IPS-NIHi7 (cell line): ENCODE measurements around the gene CARMIL1.
"Not testable (repeated sequence)": the region's sequence is repeated elsewhere in the genome, so short reads cannot be mapped to it uniquely, and the experiment has no call there.

Source experiments
- DNase-seq: peaks from one replicate; pipeline ENCODE4 v3.0.0; 2012; ENCODE audit warnings: mixed read lengths; ENCODE audit errors: extremely low spot score

Gene CARMIL1

DNA sequence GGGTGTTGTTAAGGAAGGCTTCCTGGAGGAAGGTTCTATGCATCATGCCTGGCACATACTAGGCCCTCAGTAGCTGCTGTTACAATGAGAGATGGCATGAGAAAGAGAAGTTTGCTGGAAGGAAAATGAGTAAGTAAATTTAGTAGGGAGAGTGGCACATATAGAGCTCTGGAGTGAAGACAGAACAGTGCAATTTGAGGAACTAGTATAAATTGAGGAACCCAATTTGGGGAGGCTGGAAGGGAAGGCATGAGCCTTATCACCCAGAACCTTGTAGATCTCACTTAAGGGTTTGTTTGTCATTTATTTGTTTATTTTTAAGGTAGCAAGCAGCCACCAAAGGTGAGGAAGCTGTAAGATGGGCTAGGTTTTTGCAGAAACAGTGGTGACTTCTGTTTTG lies 285.8 kb downstream of the CARMIL1 start:
- no peak for DNase-seq

GRCh38 chr6:25570578-25570977 lies 291.4 kb downstream of the CARMIL1 start:
- DNase-seq: no peak

DNA sequence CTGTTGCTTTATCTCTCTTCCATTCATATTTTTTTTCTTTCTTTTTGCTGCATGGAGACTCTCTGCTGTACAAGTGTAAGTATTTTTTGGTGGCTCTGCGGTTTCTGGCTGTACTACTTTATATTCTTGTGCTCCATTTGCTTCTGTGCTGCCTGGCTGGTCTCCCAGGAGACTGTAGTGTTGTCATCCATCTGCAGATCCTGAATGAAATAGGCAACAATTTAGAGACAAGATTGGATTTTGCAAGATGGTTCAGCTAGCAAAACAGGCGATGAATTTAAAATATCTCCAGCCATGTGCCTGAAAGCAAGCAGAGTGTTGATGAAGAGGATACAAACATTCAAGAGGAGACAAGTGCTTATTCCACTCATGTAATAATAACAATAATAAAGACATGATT lies 297.7 kb downstream of the CARMIL1 start:
- no peak for DNase-seq

DNA sequence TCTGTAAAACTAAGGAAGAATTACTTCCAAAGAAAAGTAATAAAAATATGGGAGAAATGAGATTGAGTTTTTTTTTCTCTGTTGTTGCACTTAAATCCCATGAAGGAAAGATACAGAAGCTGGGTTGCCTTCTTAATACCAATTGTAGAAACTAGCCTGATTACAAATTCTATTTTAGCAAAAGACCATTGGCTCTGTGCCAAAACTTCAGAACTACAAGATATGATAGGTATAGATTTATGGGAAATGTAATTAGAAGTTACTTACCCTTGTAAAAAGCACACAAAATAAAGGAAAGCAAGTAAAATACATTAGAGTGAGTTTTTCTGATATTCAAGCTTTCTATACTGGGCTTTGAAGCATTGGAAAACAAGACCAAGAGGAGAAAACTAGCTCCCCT lies 299.4 kb downstream of the CARMIL1 start:
- DNase-seq: no peak

GRCh38 chr6:25579391-25579883 lies 300.3 kb downstream of the CARMIL1 start:
- DNase-seq: no peak

DNA sequence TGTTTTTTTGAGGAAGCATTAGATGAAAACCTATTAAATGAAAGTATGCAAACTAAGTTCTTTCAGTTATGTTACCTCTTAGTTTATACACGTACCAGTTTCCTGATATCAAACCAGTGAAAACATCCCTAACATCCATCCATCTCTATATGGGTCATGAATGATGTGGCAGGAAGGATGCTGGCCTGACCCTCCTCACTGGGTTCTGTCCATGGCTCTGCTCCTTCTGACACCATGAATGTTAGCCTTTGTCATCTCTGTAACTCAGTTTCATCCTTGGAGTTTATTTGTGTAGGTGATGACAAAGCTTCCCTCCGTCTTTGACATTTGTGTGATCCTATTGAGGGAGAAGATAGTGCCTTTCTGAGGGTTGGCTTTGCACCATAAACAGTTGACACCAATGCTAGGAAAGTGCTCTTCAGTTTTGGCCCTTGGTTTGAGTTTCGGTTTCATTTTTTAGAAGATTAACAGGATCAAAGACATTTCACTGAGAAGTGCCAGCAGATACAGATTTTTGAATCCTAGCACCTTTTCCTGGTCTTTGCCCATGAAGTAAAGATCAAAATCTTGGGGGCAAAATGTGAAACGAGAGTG lies 300.8 kb downstream of the CARMIL1 start:
- no peak for DNase-seq

DNA sequence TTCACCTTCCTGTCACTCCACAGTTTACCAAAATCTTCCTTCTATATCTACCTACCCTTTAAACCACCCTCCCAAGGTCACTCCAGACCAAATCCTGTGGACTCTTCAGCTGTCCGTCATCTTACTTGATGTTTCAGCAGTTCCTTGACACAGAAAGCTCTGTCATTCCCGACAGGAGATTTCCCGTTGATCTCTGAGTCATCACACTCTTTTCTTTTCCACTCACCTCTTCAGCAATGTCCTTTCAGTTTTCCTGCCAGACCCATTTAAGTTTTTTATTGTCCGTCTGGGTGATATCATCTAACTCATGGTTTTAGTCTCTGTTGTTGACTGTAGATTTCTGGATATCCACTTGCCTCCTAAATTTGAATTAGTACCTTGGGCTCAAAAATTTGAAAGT lies 302.9 kb downstream of the CARMIL1 start:
- no peak for DNase-seq

DNA sequence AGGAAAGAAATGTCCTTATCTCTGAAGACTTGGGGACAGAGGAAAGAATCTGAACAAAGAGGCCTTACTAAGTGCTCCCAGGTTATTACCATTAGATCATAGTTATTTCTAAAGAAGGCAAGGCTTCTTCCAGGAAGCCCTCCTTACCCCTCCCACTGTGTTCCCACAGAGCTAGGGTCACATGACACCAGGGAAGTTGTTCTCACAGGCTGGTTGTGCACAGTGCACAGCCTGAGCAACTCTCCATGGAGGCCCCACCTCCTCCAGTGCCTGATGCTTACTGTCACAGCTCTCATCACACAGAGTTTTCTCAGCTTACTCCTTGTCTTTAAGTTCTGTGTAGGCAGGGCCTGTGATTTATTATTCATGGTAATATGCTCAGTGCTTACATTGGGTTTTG lies 303.9 kb downstream of the CARMIL1 start:
- DNase-seq: no peak

DNA sequence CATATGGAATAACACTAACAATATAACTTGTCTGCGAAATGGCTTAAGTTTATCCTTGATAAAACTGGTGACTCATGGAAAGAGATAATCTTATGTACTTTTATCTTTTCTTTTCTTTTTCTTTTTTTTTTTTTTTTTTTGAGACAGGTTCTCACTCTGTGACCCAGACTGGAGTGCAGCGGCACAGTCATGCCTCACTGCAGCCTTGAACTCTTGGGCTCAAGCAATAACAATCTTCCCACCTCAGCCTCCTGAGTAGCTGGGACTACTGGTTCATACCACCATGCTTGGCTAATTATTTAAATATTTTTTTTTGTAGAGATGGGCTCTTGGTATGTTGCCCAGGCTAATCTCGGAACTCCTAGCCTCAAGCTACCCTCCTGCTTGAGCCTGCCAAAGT lies 304.7 kb downstream of the CARMIL1 start:
- DNase-seq: no peak

DNA sequence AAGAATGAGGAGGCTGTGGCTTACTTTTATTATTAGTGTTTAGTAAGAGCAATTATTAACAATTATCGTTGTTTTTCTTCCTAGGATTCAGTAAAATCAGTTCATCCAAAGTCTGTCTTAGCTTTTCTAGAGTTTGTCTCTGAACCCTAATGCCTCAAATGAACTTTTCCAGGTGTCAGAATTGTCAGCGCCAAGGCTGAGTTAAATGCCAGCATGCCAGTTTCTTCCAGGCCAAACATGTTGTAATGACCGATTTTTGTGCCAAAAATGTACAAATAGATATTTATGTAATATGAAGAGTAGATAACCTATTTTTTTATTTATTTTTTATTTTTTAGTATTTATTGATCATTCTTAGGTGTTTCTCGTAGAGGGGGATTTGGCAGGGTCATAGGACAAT lies 306.1 kb downstream of the CARMIL1 start:
- DNase-seq: no peak

- DNase-seq: not testable (repeated sequence)
These were observed 306.9 kb downstream of the CARMIL1 start for GRCh38 chr6:25586119-25586518.

DNA sequence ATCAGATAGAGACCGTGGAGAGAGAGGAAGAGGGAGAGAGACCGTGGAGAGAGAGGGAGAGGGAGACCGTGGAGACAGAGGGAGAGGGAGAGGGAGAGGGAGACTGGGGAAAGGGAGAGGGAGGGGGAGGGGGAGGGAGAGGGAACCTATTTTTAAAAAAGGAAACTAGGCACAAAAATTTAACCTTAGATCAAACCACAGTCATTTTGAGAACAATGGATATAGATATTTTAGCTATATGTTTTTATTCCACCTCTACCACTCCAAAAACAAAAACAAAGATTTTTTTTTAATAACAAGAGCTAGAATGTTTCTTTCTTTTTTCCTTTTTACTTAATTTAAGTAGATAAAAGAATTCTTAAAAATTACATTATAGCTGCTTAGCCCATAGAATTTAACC lies 307.8 kb downstream of the CARMIL1 start:
- no peak for DNase-seq

DNA sequence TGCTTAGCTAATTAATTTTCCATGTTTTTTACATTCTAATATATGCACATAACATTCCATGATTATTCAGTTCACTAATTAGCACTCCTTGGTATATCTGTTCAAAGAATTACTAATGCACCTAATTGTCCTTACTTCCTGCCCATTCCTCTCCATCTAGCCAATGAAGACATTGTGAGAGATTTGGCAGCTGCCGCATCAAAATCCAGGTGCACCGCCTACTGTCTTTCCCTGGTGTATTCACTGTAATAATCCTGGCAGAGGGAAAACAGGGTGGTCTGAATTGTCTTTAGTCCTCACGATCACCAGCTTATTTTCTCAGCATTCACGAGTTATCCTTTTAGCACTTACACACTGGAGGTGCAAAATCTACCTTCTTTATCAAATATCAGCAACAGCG lies 311.8 kb downstream of the CARMIL1 start:
- DNase-seq: no peak

DNA sequence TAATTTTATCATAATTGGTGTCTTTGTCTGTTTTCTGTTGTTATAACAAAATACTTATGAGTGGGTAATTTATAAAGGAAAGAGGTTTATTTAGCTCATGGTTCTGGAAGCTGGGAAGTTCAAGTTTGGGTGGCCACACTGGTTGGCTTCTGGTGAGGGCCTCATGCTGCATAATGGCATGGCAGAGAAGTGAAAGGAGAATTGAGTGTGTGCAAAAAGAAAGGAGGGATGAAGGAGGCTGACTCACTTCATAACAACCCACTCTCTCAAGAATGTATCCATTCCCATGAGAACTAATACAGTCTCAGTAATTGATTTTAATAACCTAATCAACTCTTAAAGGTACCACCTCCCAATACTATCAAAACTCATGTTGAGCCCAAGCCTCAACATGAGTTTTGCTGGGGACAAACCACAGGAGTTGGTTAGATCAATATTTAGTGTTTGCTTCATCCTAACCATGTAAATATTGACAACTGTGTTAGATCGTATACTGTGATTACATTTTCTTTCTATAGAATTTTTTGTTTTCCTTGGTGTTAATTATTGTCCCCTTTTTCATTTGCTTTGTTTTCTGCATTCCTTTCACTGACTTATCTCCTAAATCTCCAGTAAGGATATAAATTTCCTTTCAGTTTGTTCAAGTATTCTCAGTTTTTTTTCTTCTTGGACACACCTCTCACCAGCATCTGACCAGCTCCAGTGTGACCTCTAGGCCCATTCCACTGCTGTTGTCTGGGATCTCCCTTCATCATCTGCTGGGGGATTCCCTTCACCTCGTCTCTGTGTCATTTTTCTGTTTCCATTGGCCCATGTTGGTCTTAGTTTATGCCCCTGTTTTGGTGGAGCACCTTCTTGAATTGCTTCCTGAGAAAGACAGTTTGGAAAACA lies 318.0 kb downstream of the CARMIL1 start:
- DNase-seq: no peak

DNA sequence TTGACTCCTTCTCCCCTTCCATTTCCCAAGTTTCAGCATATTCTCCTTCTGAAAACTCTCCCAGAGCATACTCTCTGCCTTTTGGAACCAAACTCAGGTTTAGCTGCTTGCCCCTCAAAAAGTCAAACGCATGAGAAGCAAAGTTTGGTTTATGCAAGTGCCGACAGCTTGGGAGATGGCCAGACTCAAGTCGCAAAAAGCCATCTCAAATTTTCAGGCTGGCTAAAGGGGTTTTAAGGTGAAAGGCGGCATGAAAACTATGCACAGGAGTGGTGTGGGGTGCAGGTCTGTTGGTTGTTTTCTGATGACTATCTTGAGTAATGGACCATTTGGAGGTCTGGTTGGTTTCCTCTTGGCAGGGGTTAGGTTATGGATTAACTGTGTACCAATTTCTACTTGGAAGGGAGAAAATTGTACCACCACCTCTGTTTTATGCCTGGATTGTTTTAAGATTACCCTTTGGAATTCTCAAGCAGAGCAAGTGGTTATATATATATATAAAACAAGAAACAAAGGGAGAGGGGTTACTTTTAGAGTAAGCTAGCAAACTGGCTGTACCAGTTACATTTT lies 320.4 kb downstream of the CARMIL1 start:
- DNase-seq: no peak

- DNase-seq: no peak
These were observed 322.9 kb downstream of the CARMIL1 start for GRCh38 chr6:25601800-25602673.

DNA sequence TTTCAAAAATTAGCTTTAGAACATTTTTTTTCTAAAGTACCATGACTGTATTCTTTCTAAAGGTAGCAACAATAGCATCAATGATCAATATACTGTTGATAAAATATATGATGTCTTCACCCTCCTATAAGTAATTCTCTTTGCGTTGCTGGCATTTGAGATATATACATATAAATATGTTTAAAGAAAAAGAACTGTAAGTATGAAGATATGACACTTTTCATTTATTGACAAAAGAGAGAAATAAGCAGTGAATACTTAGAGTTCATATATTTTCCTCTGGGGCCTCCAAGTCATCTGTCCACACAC lies 323.5 kb downstream of the CARMIL1 start:
- no peak for DNase-seq

- no peak for DNase-seq
These were observed 324.1 kb downstream of the CARMIL1 start for GRCh38 chr6:25603251-25603650.

- DNase-seq: no peak
These were observed 327.0 kb downstream of the CARMIL1 start for GRCh38 chr6:25606151-25606550.

- no peak for DNase-seq
These were observed 329.5 kb downstream of the CARMIL1 start for GRCh38 chr6:25608558-25609174.

GRCh38 chr6:25612666-25613065 lies 333.5 kb downstream of the CARMIL1 start:
- DNase-seq: no peak

DNA sequence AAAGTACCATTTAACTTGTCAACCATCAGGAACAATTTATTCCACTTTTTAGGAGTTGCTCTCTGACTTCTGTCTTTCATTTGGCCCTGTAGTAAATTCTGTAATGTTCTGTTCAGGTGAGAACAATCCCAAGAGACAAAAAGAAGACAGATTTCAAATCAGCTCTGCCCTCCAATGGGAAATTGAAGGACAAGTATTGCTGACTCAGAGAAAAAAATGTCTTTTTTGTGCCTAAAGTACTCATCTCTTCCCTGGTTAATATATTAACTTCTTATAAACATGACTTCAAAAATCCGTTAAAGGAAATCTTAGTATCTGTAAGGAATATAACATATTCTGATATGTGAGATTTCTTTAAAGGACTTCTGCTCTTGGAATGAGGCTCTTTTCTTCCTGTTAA lies 334.2 kb downstream of the CARMIL1 start:
- no peak for DNase-seq
